Panc1 (cell line): ENCODE measurements around the gene CPNE4. TPM values are rescaled to one million over a fixed set of nuclear protein-coding genes. Genes with fewer than 3 reads are reported as not detected.

ENCODE experiments used
- ATAC-seq: fragments of 200-7000 bp; cut with Tn5 transposase; 2 replicates; pipeline ENCODE4 v1.9.1; 2020; ENCODE audit warnings: mild to moderate bottlenecking, moderate library complexity
- BruUV-seq: library from RNA; stranded (reverse); fragments of 400-500 nt; replicated peaks from 2 replicates; lab custom pipeline; 2021; lab: Mats Ljungman, UMichigan
- CTCF ChIA-PET: fragments of 300-600 bp; sonication (Branson Sonifier 250); formaldehyde crosslinking; loops from one replicate; lab custom pipeline; 2022; ENCODE audit warnings: antibody characterized with exemption; lab: Charles Lee
- POLR2A ChIA-PET: fragments of 300-600 bp; sonication (Branson Sonifier 250); formaldehyde crosslinking; loops from one replicate; lab custom pipeline; 2022; ENCODE audit warnings: antibody characterized with exemption; lab: Charles Lee
- DNase-seq: peaks from one replicate; pipeline ENCODE4 v3.0.0-alpha.2; 2010; ENCODE audit warnings: low read depth, low spot score
- H3K27ac ChIP-seq: 2 replicates; pipeline ENCODE4 v1.5.1; 2011; ENCODE audit warnings: mild to moderate bottlenecking, low read length, inconsistent platforms
- H3K27me3 ChIP-seq: fragments of 200-500 bp; sonication (Bioruptor generic); 2 replicates; pipeline ENCODE4 v1.6.0; 2014; ENCODE audit warnings: low read length, inconsistent platforms; ENCODE audit not compliant: control insufficient read depth, insufficient read depth
- H3K36me3 ChIP-seq: fragments of 200-500 bp; sonication (Bioruptor generic); 2 replicates; pipeline ENCODE4 v1.5.1; 2014; ENCODE audit warnings: inconsistent platforms, mild to moderate bottlenecking, low read length, moderate library complexity; ENCODE audit not compliant: control insufficient read depth, insufficient read depth
- H3K4me1 ChIP-seq: 2 replicates; pipeline ENCODE4 v1.5.1; 2011; ENCODE audit warnings: inconsistent platforms, mild to moderate bottlenecking, low read length, moderate library complexity; ENCODE audit not compliant: control insufficient read depth, insufficient read depth
- H3K4me3 ChIP-seq, 2 experiments: 2 replicates each; pipeline ENCODE4 v1.5.1; 2011 to 2012; ENCODE audit warnings: low read depth in 2 of 2, low read length in 2 of 2, mild to moderate bottlenecking in 2 of 2, inconsistent platforms in 1 of 2, moderate library complexity in 1 of 2
- H3K9me3 ChIP-seq: fragments of 200-500 bp; sonication (Bioruptor generic); 2 replicates; pipeline ENCODE4 v1.5.1; 2014; ENCODE audit warnings: low read depth, mild to moderate bottlenecking, inconsistent platforms, low read length, moderate library complexity; ENCODE audit not compliant: control insufficient read depth, insufficient read depth
- POLR2AphosphoS5 ChIP-seq: IDR thresholded peaks from 2 replicates; pipeline ENCODE4 v1.6.1; 2012; ENCODE audit warnings: mild to moderate bottlenecking, low read depth, low read length, moderate library complexity
- SIN3A ChIP-seq: IDR thresholded peaks from 2 replicates; pipeline ENCODE4 v1.6.1; 2012; ENCODE audit warnings: low read depth, mild to moderate bottlenecking, low read length, moderate library complexity, borderline replicate concordance; ENCODE audit not compliant: insufficient read depth
- TCF7L2 ChIP-seq: IDR thresholded peaks from 2 replicates; pipeline ENCODE4 v1.6.1; 2011; ENCODE audit warnings: mild to moderate bottlenecking, low read depth, low read length, inconsistent platforms
- in situ Hi-C: cut with HindIII; loops from 2 replicates; pipeline ENCODE4 v1.10.0; 2016; ENCODE audit warnings: low sequenced_read_pairs, low pct_unique_long_range_greater_than_20kb
- intact Hi-C: fragments of 100-400 bp; cut with micrococcal nuclease; formaldehyde crosslinking; loops from one replicate; pipeline ENCODE4 v1.10.0; 2022; ENCODE audit not compliant: unreplicated experiment
- total RNA-seq: library from RNA; stranded (reverse); gene quantifications from one replicate; pipeline ENCODE4 v1.2.1, GENCODE V29; 2021; ENCODE audit not compliant: unreplicated experiment
- TF ChIP-seq, protein P1 (sequence below), 2 experiments: IDR thresholded peaks; 2 replicates each; pipeline ENCODE4 v1.6.1; 2011 to 2012; ENCODE audit warnings: low read depth in 2 of 2, control low read depth in 1 of 2, low read length in 1 of 2, mild to moderate bottlenecking in 1 of 2, moderate library complexity in 1 of 2; ENCODE audit not compliant: insufficient read depth in 1 of 2
- TF ChIP-seq, protein P2 (sequence below): fragments of 450-650 bp; IDR thresholded peaks from 2 replicates; pipeline ENCODE4 v1.5.1; 2017; ENCODE audit warnings: mild to moderate bottlenecking

Gene CPNE4
- total RNA-seq, 1 experiment from 2014 or later, result not detected

DNA sequence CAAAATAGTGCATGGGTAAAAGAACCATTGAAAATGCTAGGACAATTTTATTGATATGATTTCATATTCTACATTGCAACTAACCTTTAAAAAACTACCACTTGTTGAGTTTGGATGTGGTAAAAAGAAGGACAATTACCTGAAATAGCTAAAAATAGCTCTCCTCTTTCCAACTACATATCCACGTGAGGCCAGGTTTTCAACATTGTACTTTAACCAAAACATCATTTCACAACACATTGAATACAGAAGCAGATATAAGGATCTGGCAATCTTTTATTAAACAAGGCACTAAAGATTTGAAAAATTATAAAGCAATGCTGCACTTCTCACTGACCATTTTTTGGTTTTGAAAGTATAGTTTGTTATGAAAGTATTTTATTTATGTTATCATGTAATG is 504.0 kb downstream of the CPNE4 start:
- Histone ChIP-seq H3K4me3 (no peak overlapping the region), H3K9me3 (no peaks in the 10 kb centered on the region), H3K27ac (no peak overlapping the region), H3K4me1 (no peaks in the 10 kb centered on the region), H3K36me3 (no peaks in the 10 kb centered on the region; the same call in 1 of the 2 replicates), H3K27me3 (peaks cover 13% of the 10 kb centered on the region)
- TF ChIP-seq TCF7L2 (no peak), SIN3A (no peak), POLR2AphosphoS5 (no peak)
- TF ChIP-seq, protein P1, sequence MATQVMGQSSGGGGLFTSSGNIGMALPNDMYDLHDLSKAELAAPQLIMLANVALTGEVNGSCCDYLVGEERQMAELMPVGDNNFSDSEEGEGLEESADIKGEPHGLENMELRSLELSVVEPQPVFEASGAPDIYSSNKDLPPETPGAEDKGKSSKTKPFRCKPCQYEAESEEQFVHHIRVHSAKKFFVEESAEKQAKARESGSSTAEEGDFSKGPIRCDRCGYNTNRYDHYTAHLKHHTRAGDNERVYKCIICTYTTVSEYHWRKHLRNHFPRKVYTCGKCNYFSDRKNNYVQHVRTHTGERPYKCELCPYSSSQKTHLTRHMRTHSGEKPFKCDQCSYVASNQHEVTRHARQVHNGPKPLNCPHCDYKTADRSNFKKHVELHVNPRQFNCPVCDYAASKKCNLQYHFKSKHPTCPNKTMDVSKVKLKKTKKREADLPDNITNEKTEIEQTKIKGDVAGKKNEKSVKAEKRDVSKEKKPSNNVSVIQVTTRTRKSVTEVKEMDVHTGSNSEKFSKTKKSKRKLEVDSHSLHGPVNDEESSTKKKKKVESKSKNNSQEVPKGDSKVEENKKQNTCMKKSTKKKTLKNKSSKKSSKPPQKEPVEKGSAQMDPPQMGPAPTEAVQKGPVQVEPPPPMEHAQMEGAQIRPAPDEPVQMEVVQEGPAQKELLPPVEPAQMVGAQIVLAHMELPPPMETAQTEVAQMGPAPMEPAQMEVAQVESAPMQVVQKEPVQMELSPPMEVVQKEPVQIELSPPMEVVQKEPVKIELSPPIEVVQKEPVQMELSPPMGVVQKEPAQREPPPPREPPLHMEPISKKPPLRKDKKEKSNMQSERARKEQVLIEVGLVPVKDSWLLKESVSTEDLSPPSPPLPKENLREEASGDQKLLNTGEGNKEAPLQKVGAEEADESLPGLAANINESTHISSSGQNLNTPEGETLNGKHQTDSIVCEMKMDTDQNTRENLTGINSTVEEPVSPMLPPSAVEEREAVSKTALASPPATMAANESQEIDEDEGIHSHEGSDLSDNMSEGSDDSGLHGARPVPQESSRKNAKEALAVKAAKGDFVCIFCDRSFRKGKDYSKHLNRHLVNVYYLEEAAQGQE (IDR thresholded peaks at IDR 0.05; ENCODE audit: insufficient read depth in 1 of 2, low read depth in 2 of 2, low read length in 1 of 2), result no peak
- TF ChIP-seq, protein P2, sequence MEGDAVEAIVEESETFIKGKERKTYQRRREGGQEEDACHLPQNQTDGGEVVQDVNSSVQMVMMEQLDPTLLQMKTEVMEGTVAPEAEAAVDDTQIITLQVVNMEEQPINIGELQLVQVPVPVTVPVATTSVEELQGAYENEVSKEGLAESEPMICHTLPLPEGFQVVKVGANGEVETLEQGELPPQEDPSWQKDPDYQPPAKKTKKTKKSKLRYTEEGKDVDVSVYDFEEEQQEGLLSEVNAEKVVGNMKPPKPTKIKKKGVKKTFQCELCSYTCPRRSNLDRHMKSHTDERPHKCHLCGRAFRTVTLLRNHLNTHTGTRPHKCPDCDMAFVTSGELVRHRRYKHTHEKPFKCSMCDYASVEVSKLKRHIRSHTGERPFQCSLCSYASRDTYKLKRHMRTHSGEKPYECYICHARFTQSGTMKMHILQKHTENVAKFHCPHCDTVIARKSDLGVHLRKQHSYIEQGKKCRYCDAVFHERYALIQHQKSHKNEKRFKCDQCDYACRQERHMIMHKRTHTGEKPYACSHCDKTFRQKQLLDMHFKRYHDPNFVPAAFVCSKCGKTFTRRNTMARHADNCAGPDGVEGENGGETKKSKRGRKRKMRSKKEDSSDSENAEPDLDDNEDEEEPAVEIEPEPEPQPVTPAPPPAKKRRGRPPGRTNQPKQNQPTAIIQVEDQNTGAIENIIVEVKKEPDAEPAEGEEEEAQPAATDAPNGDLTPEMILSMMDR, result no peak
- no TSS peak for BruUV-seq
- ChIA-PET POLR2A (no interaction called here), CTCF (no interaction called here)
- no peak for DNase-seq
- intact Hi-C loops, result no loop called here
- no peak for ATAC-seq
- in situ Hi-C loops, result no loop called here

DNA sequence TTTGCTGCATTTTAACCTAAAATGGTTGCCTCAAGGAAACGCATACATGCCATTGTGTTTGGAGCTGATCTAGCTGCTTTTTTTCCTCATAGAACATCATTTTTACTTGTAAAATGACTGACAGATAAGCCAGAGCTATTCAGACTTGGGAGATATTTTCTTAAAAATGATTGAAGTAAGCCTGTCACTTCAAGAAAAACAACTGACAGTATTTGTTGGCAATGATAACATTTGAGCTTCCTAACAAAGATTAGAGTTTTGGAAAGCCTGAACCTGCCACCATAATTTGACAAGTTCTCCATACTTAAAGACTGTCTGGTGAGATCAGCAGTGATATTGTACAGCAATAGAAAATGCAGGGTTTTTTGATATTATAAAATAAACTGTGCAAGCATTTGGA is 504.4 kb downstream of the CPNE4 start:
- Histone ChIP-seq H3K36me3 (no peaks in the 10 kb centered on the region; the same call in 1 of the 2 replicates), H3K27me3 (peaks cover 13% of the 10 kb centered on the region), H3K9me3 (no peaks in the 10 kb centered on the region), H3K4me3 (no peak overlapping the region), H3K27ac (no peak overlapping the region), H3K4me1 (no peaks in the 10 kb centered on the region)
- TF ChIP-seq, protein P1 (IDR thresholded peaks at IDR 0.05; ENCODE audit: insufficient read depth in 1 of 2, low read depth in 2 of 2, low read length in 1 of 2), result no peak
- TF ChIP-seq SIN3A (no peak), TCF7L2 (no peak), POLR2AphosphoS5 (no peak)
- TF ChIP-seq, protein P2, result no peak
- ChIA-PET POLR2A (no interaction called here), CTCF (no interaction called here)
- in situ Hi-C loops (no loop called here), intact Hi-C loops (no loop called here)
- BruUV-seq, result no TSS peak
- ATAC-seq, result no peak
- DNase-seq, result no peak
